Aorta (tissue), 5 donors: Measurements from ENCODE around the gene PTPRN2. TPM values are rescaled to one million over a fixed set of nuclear protein-coding genes. Genes with fewer than 3 reads are reported as not detected.
"Not testable (repeated sequence)": the region's sequence is repeated elsewhere in the genome, so short reads cannot be mapped to it uniquely, and the experiment has no call there.

Experiments used
- ATAC-seq: fragments of 200-7000 bp; cut with Tn5 transposase; one replicate; pipeline ENCODE4 v1.9.1; 2022; ENCODE audit warnings: moderate library complexity; ENCODE audit not compliant: low FRiP score
- DNase-seq, 2 donors: peaks; one replicate each; pipeline ENCODE4 v3.0.0-alpha.2; 2020
- H3K27ac ChIP-seq, 2 donors: one replicate each; pipeline ENCODE4 v1.5.1; 2013; ENCODE audit warnings: low read length in 2 of 2, mild to moderate bottlenecking in 2 of 2, moderate library complexity in 2 of 2, control low read depth in 1 of 2, inconsistent platforms in 1 of 2, low read depth in 1 of 2
- H3K27me3 ChIP-seq, 2 donors: one replicate each; pipeline ENCODE4 v1.6.1; 2013; ENCODE audit warnings: control low read depth in 1 of 2, low read length in 1 of 2, mild to moderate bottlenecking in 1 of 2, moderate library complexity in 1 of 2; ENCODE audit not compliant: insufficient read depth in 2 of 2, control insufficient read depth in 1 of 2
- H3K36me3 ChIP-seq, 2 donors: one replicate each; pipeline ENCODE4 v1.6.1; 2013; ENCODE audit warnings: control low read depth in 1 of 2, low read length in 1 of 2, mild to moderate bottlenecking in 1 of 2; ENCODE audit not compliant: insufficient read depth in 2 of 2, control insufficient read depth in 1 of 2
- H3K4me1 ChIP-seq, 2 donors: one replicate each; pipeline ENCODE4 v1.6.1; 2013; ENCODE audit warnings: low read length in 2 of 2, control low read depth in 1 of 2, mild to moderate bottlenecking in 1 of 2, moderate library complexity in 1 of 2; ENCODE audit not compliant: insufficient read depth in 2 of 2, control insufficient read depth in 1 of 2
- H3K4me3 ChIP-seq, 2 donors: one replicate each; pipeline ENCODE4 v1.5.1; 2013; ENCODE audit warnings: low read length in 2 of 2, control low read depth in 1 of 2, mild to moderate bottlenecking in 1 of 2
- H3K9me3 ChIP-seq: one replicate; pipeline ENCODE4 v1.6.1; 2013; ENCODE audit warnings: mild to moderate bottlenecking, low read length; ENCODE audit not compliant: control insufficient read depth
- WGBS, 2 donors: extraction: QIAGEN DNeasy Blood & Tissue Kit; methylation state at CpG; one replicate each; pipeline ENCODE4 v1.1.7; 2013; 5-methylcytosine and 5-hydroxymethylcytosine counted together
- intact Hi-C, 2 donors: fragments of 100-400 bp; cut with DNase I; formaldehyde crosslinking; loops; one replicate each; pipeline versions ENCODE4 v1.14.2 to v1.15.0; 2022
- polyA plus RNA-seq, 2 donors: library from polyadenylated mRNA; stranded (reverse); fragments of 200-250 nt; gene quantifications; one replicate each; pipeline ENCODE4 v1.2.3, GENCODE V29; 2013
- total RNA-seq, 2 donors: library from RNA; stranded (reverse); fragmentation: NEBNext Ultra II Directional; extraction: Animal tissue kit (Norgen Biotek cat#: 25700); gene quantifications; one replicate each; pipeline ENCODE4 v1.2.1, GENCODE V29; 2021
- donor health status: healthy with polysubstance abuse.
- donor health status: Bipolar disorder and iron deficiency.
- donor health status: DM: no; HTN: no; CAD: no.
- donor health status: DM: no; HTN: no; CAD: no.
- donor health status: DM: yes; HTN: yes; CAD: no.

Gene PTPRN2
- total and polyA plus RNA-seq, 4 donors, result 0.67 to 3.3 (median 1.4) TPM

- H3K27me3 ChIP-seq, result no peaks in the 10 kb centered on the region
- H3K36me3 ChIP-seq, result no peaks in the 10 kb centered on the region
- WGBS, 2 donors, result 90 to 93% methylated on average over 16 of the region's 16 CpGs
- H3K27ac ChIP-seq, result no peak overlapping the region
- H3K4me1 ChIP-seq, result no peaks in the 10 kb centered on the region
- peaks cover 2% of the 10 kb centered on the region for H3K9me3 ChIP-seq
- DNase-seq, result no peak
- no peak overlapping the region for H3K4me3 ChIP-seq
- no peak for ATAC-seq
- intact Hi-C loops, result no loop called here
These were observed 166.9 kb downstream of the PTPRN2 start for GRCh38 chr7:158420591-158421340.

- 35 to 38% methylated on average over 13 of the region's 13 CpGs for WGBS, 2 donors
- H3K36me3 ChIP-seq, result no peaks in the 10 kb centered on the region
- peaks cover 2% of the 10 kb centered on the region for H3K9me3 ChIP-seq
- H3K4me1 ChIP-seq, result no peaks in the 10 kb centered on the region
- no peak overlapping the region for H3K4me3 ChIP-seq
- DNase-seq (no peak), ATAC-seq (no peak)
- intact Hi-C loops, result no loop called here
- no peak overlapping the region for H3K27ac ChIP-seq
- no peaks in the 10 kb centered on the region for H3K27me3 ChIP-seq
These were observed 168.3 kb downstream of the PTPRN2 start for GRCh38 chr7:158419238-158419785.

- intact Hi-C loops, H3K4me3 ChIP-seq, ATAC-seq, H3K36me3 ChIP-seq, H3K27me3 ChIP-seq, DNase-seq, H3K27ac ChIP-seq, H3K9me3 ChIP-seq, H3K4me1 ChIP-seq: not testable (repeated sequence)
- WGBS, 2 donors, result 93 to 94% methylated on average over 14 of the region's 14 CpGs
These were observed 169.2 kb downstream of the PTPRN2 start for GRCh38 chr7:158418395-158418794.

GRCh38 chr7:158416283-158416933 is 171.2 kb downstream of the PTPRN2 start:
- Histone ChIP-seq H3K27me3 (no peaks in the 10 kb centered on the region), H3K4me3 (no peak overlapping the region), H3K36me3 (no peaks in the 10 kb centered on the region), H3K9me3 (peaks cover 2% of the 10 kb centered on the region), H3K4me1 (no peaks in the 10 kb centered on the region), H3K27ac (no peak overlapping the region)
- ATAC-seq, result no peak
- 76 to 77% methylated on average over 5 of the region's 5 CpGs for WGBS, 2 donors
- intact Hi-C loops, result no loop called here
- DNase-seq, result no peak

- no peaks in the 10 kb centered on the region for H3K4me1 ChIP-seq
- intact Hi-C loops, result no loop called here
- no peak overlapping the region for H3K27ac ChIP-seq
- WGBS, 2 donors, result 92 to 96% methylated on average over 6 of the region's 6 CpGs
- no peak for DNase-seq
- no peaks in the 10 kb centered on the region for H3K36me3 ChIP-seq
- H3K9me3 ChIP-seq, result peaks cover 2% of the 10 kb centered on the region
- H3K4me3 ChIP-seq, result no peak overlapping the region
- ATAC-seq, result no peak
- no peaks in the 10 kb centered on the region for H3K27me3 ChIP-seq
These were observed 172.3 kb downstream of the PTPRN2 start for GRCh38 chr7:158415316-158415715.

- DNase-seq (peak in 1 of 2 donors; percentile 38), ATAC-seq (no peak)
- WGBS, 2 donors, result 42% methylated on average over 16 of the region's 16 CpGs
- no peaks in the 10 kb centered on the region for H3K27me3 ChIP-seq
- no peak overlapping the region for H3K4me3 ChIP-seq
- intact Hi-C loops, result no loop called here
- no peak overlapping the region for H3K27ac ChIP-seq
- H3K36me3 ChIP-seq, result no peaks in the 10 kb centered on the region
- H3K9me3 ChIP-seq, result peaks cover 2% of the 10 kb centered on the region
- no peaks in the 10 kb centered on the region for H3K4me1 ChIP-seq
These were observed 173.1 kb downstream of the PTPRN2 start for GRCh38 chr7:158414486-158414961.

GRCh38 chr7:158414002-158414401 is 173.6 kb downstream of the PTPRN2 start:
- no peak for ATAC-seq
- no peaks in the 10 kb centered on the region for H3K36me3 ChIP-seq
- DNase-seq, result no peak
- H3K9me3 ChIP-seq, result peaks cover 2% of the 10 kb centered on the region
- H3K27me3 ChIP-seq, result no peaks in the 10 kb centered on the region
- H3K4me1 ChIP-seq, result no peaks in the 10 kb centered on the region
- no peak overlapping the region for H3K27ac ChIP-seq
- intact Hi-C loops, result no loop called here
- 84 to 86% methylated on average over 11 of the region's 11 CpGs for WGBS, 2 donors
- H3K4me3 ChIP-seq, result no peak overlapping the region

GRCh38 chr7:158411232-158411950 is 176.2 kb downstream of the PTPRN2 start:
- no peak overlapping the region for H3K27ac ChIP-seq
- no peaks in the 10 kb centered on the region for H3K27me3 ChIP-seq
- no peaks in the 10 kb centered on the region for H3K9me3 ChIP-seq
- no peaks in the 10 kb centered on the region for H3K36me3 ChIP-seq
- 88 to 89% methylated on average over 24 of the region's 24 CpGs for WGBS, 2 donors
- H3K4me3 ChIP-seq, result no peak overlapping the region
- intact Hi-C loops, result no loop called here
- no peaks in the 10 kb centered on the region for H3K4me1 ChIP-seq
- ATAC-seq (peak; percentile 52), DNase-seq (no peak)
